NCI-H1092 (cell line): Measurements from ENCODE around the gene LMF1.
"Not testable (repeated sequence)": the region's sequence is repeated elsewhere in the genome, so short reads cannot be mapped to it uniquely, and the experiment has no call there.

Experiments used
- DNase-seq: peaks from one replicate; lab custom pipeline; 2025; lab: John Stamatoyannopoulos, UW

Gene LMF1

GRCh38 chr16:970386-970765 lies 408 bp downstream of the LMF1 start:
- DNase-seq = no peak

- DNase-seq = no peak
These were observed 1.0 kb downstream of the LMF1 start for GRCh38 chr16:969508-970385.

GRCh38 chr16:968620-969019 lies 2.2 kb downstream of the LMF1 start:
- DNase-seq = no peak

GRCh38 chr16:967546-968295 lies 3.1 kb downstream of the LMF1 start:
- DNase-seq = no peak

- no peak for DNase-seq
These were observed 3.7 kb downstream of the LMF1 start for GRCh38 chr16:967077-967541.

- no peak for DNase-seq
These were observed 4.3 kb downstream of the LMF1 start for GRCh38 chr16:966505-966904.

- DNase-seq = no peak
These were observed 4.7 kb downstream of the LMF1 start for GRCh38 chr16:966035-966434.

- DNase-seq = no peak
These were observed 5.3 kb downstream of the LMF1 start for GRCh38 chr16:965487-965886.

- no peak for DNase-seq
These were observed 5.8 kb downstream of the LMF1 start for GRCh38 chr16:965036-965395.

GRCh38 chr16:964356-965035 lies 6.3 kb downstream of the LMF1 start:
- DNase-seq = no peak

- DNase-seq = no peak
These were observed 6.9 kb downstream of the LMF1 start for GRCh38 chr16:963913-964312.

GRCh38 chr16:962901-963814 lies 7.6 kb downstream of the LMF1 start:
- DNase-seq = no peak

GRCh38 chr16:962366-962765 lies 8.4 kb downstream of the LMF1 start:
- no peak for DNase-seq

GRCh38 chr16:959232-960040 lies 11.3 kb downstream of the LMF1 start:
- DNase-seq = no peak

- DNase-seq = not testable (repeated sequence)
These were observed 15.0 kb downstream of the LMF1 start for GRCh38 chr16:955766-956165.

GRCh38 chr16:953818-954217 lies 17.0 kb downstream of the LMF1 start:
- not testable (repeated sequence) for DNase-seq

- no peak for DNase-seq
These were observed 18.5 kb downstream of the LMF1 start for GRCh38 chr16:952321-952720.

- no peak for DNase-seq
These were observed 19.0 kb downstream of the LMF1 start for GRCh38 chr16:951660-952301.

- not testable (repeated sequence) for DNase-seq
These were observed 19.8 kb downstream of the LMF1 start for GRCh38 chr16:950733-951573.
